ENCODE data around the gene SLC17A9.

DNA sequence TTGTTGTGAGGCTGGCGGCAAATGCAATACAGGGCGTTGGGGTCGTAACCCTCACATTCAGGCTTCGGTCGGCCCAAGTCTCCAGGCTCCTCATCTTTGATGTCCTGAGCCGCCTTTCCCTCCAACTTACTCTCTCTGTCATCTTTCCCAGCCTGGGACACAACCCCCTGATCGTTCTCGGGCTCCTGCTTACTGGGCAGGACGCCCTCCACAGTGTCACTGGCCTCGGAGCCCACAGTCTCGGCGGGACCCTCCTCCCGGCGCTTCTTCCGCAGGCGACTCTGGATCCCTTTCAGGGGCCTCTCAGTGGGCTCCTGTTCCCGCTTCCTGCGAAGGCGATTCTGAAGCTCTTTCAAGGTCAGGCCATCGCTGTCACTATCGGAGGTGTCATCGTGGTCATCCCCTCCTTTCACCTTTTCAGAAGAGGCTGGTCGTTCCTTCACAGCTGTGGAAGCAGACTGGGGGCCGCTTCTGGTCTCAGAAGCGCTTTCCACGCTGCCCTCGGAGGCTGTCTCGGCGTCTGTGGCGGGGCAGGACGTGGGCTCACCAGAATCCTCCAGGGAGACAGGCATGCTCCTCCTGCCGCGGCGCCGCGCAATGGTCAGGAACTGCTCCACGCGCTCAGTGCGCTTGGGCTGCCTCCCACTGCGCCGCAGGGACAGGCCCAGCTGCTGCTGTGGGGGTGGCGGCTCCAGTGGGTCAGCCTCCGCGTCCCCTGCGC is 41.6 kb upstream of the SLC17A9 start:
- TF ChIP-seq, protein P1, sequence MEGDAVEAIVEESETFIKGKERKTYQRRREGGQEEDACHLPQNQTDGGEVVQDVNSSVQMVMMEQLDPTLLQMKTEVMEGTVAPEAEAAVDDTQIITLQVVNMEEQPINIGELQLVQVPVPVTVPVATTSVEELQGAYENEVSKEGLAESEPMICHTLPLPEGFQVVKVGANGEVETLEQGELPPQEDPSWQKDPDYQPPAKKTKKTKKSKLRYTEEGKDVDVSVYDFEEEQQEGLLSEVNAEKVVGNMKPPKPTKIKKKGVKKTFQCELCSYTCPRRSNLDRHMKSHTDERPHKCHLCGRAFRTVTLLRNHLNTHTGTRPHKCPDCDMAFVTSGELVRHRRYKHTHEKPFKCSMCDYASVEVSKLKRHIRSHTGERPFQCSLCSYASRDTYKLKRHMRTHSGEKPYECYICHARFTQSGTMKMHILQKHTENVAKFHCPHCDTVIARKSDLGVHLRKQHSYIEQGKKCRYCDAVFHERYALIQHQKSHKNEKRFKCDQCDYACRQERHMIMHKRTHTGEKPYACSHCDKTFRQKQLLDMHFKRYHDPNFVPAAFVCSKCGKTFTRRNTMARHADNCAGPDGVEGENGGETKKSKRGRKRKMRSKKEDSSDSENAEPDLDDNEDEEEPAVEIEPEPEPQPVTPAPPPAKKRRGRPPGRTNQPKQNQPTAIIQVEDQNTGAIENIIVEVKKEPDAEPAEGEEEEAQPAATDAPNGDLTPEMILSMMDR (IDR thresholded peaks at IDR 0.05; ENCODE audit: low read depth, low read length): no peak
- no peak for TF ChIP-seq POLR2A (IDR thresholded peaks at IDR 0.05; ENCODE audit: extremely low read depth, insufficient read length)
- no peak for TF ChIP-seq MYC (IDR thresholded peaks at IDR 0.05; ENCODE audit: low read depth, low read length)

Measured in NB4 (cell line).